K562 (cell line): ENCODE results near the gene RAPGEF5. TPM values are rescaled to one million over a fixed set of nuclear protein-coding genes. Genes with fewer than 3 reads are reported as not detected.

Experiments used
- ATAC-seq: fragments of 200-7000 bp; cut with Tn5 transposase; 3 replicates; pipeline ENCODE4 v1.9.1; 2020; ENCODE audit warnings: moderate library complexity
- BruUV-seq: library from RNA; stranded (reverse); fragments of 400-500 nt; replicated peaks from 2 replicates; lab custom pipeline; 2021; lab: Mats Ljungman, UMichigan
- CTCF ChIA-PET: fragments of 300-600 bp; formaldehyde crosslinking; extraction: SDS; loops from one replicate; lab custom pipeline; 2021; ENCODE audit warnings: low intra/inter-chr PET ratio; lab: Yijun Ruan, JAX
- POLR2A ChIA-PET: fragments of 300-600, 350-650 bp; sonication (Branson Sonifier 250); formaldehyde crosslinking; extraction: SDS; loops from one replicate; lab custom pipeline; 2021; ENCODE audit warnings: antibody characterized with exemption, inconsistent platforms; lab: Yijun Ruan, JAX
- DNase-seq, 4 experiments: peaks; one replicate each; pipeline versions ENCODE4 v3.0.0 to v3.0.0-alpha.2; 2011 to 2018; ENCODE audit warnings: low spot score in 3 of 4, mixed read lengths in 3 of 4; ENCODE audit errors: extremely low read depth in 1 of 4
- FAIRE-seq: peaks from 2 replicates; lab custom pipeline; 2011; peaks lifted over from hg19 to GRCh38; lab: Jason Lieb, UNC
- H2AFZ ChIP-seq: 2 replicates; pipeline ENCODE4 v1.6.0; 2011; ENCODE audit warnings: low read depth, low read length, control low read depth, inconsistent platforms
- H3K27ac ChIP-seq: fragments of 200-600 bp; 3 replicates; pipeline ENCODE4 v1.8.0; 2011; ENCODE audit warnings: low read depth, mild to moderate bottlenecking, control low read depth, inconsistent platforms, low read length, moderate library complexity, mixed read lengths; ENCODE audit errors: extremely low read depth
- H3K27me3 ChIP-seq, 2 experiments: fragments of 300-600 bp in 1 of 2; 2 replicates in 1 of 2; 3 replicates in 1 of 2; pipeline versions ENCODE4 v1.6.0 to v1.8.0; 2011; ENCODE audit warnings: inconsistent platforms in 2 of 2, low read length in 2 of 2, mild to moderate bottlenecking in 1 of 2, mixed read lengths in 1 of 2, moderate library complexity in 1 of 2; ENCODE audit not compliant: control insufficient read depth in 2 of 2, insufficient read depth in 2 of 2
- H3K36me3 ChIP-seq: fragments of 300-600 bp; 3 replicates; pipeline ENCODE4 v1.8.0; 2011; ENCODE audit warnings: mild to moderate bottlenecking, low read length, inconsistent platforms; ENCODE audit not compliant: control insufficient read depth, insufficient read depth
- H3K4me1 ChIP-seq, 2 experiments: fragments of 200-600 bp in 1 of 2; replicated peaks in 1 of 2; 2 replicates in 1 of 2; 3 replicates in 1 of 2; pipeline versions ENCODE4 v1.5.1 to v1.8.0; 2011; ENCODE audit warnings: inconsistent platforms in 2 of 2, low read length in 2 of 2, mild to moderate bottlenecking in 1 of 2, mixed read lengths in 1 of 2, moderate library complexity in 1 of 2; ENCODE audit not compliant: control insufficient read depth in 2 of 2, insufficient read depth in 2 of 2
- H3K4me2 ChIP-seq: 2 replicates; pipeline ENCODE4 v1.6.1; 2011; ENCODE audit warnings: low read length, control low read depth, inconsistent platforms, mixed read lengths; ENCODE audit not compliant: insufficient read depth
- H3K4me3 ChIP-seq: fragments of 200-600 bp; sonication (generic), shearing (Covaris generic); 2 replicates; pipeline ENCODE4 v1.5.1; 2016; ENCODE audit warnings: control low read depth, inconsistent platforms
- H3K79me2 ChIP-seq: fragments of 200-600 bp; 3 replicates; pipeline ENCODE4 v1.8.0; 2011; ENCODE audit warnings: low read length, inconsistent platforms; ENCODE audit not compliant: control insufficient read depth, insufficient read depth
- H3K9ac ChIP-seq, 2 experiments: 2 replicates each; pipeline versions ENCODE4 v1.6.0 to v1.6.1; 2011; ENCODE audit warnings: low read depth in 2 of 2, low read length in 2 of 2, control low read depth in 1 of 2, inconsistent platforms in 1 of 2, mild to moderate bottlenecking in 1 of 2, mixed read lengths in 1 of 2; ENCODE audit not compliant: insufficient read depth in 1 of 2
- H3K9me1 ChIP-seq: one replicate; pipeline ENCODE4 v1.6.0; 2011; ENCODE audit warnings: inconsistent platforms, mild to moderate bottlenecking, low read length, moderate library complexity; ENCODE audit not compliant: control insufficient read depth, insufficient read depth
- H3K9me3 ChIP-seq: replicated peaks from 2 replicates; pipeline ENCODE4 v1.5.1; 2011; ENCODE audit warnings: low read depth, low read length, inconsistent platforms; ENCODE audit not compliant: control insufficient read depth, insufficient read depth
- H4K20me1 ChIP-seq: replicated peaks from 2 replicates; pipeline ENCODE4 v1.6.1; 2011; ENCODE audit warnings: low read length, inconsistent platforms, mixed read lengths; ENCODE audit not compliant: control insufficient read depth, insufficient read depth
- CBFB ChIP-seq: sonication (generic); formaldehyde crosslinking; IDR thresholded peaks from 2 replicates; pipeline ENCODE4 v1.4.0; 2020; ENCODE audit warnings: mild to moderate bottlenecking, missing genetic modification reagents
- CHAMP1 ChIP-seq: fragments of 450-650 bp; IDR thresholded peaks from 2 replicates; pipeline ENCODE4 v1.6.1; 2016; ENCODE audit warnings: mild to moderate bottlenecking
- DMBX1 ChIP-seq: fragments of 250-450 bp; sonication (Bioruptor Pico); IDR thresholded peaks from 2 replicates; pipeline ENCODE4 v1.8.0; 2022; ENCODE audit warnings: inconsistent platforms, mild to moderate bottlenecking, moderate library complexity, borderline replicate concordance
- FUS ChIP-seq: fragments of 200-400 bp; formaldehyde crosslinking; optimal IDR thresholded peaks from 2 replicates; pipeline ENCODE3; 2017; ENCODE audit warnings: low read depth, low read length
- HBP1 ChIP-seq: fragments of 450-650 bp; formaldehyde crosslinking; IDR thresholded peaks from 2 replicates; pipeline ENCODE4 v1.4.0; 2022; ENCODE audit warnings: missing genetic modification characterization
- PURB ChIP-seq: sonication (generic); formaldehyde crosslinking; IDR thresholded peaks from 2 replicates; pipeline ENCODE4 v1.9.0; 2021; ENCODE audit warnings: low read depth, mild to moderate bottlenecking, missing genetic modification reagents
- TFE3 ChIP-seq: fragments of 450-650 bp; formaldehyde crosslinking; IDR thresholded peaks from 2 replicates; pipeline ENCODE4 v1.4.0; 2020; ENCODE audit warnings: mild to moderate bottlenecking, mixed read lengths
- TGIF2 ChIP-seq: sonication (generic); formaldehyde crosslinking; IDR thresholded peaks from 2 replicates; pipeline ENCODE4 v1.8.1; 2022; ENCODE audit warnings: mild to moderate bottlenecking, missing genetic modification reagents, moderate library complexity
- YY1 ChIP-seq, 3 experiments: IDR thresholded peaks; 2 replicates each; pipeline ENCODE4 v1.6.1; 2011; ENCODE audit warnings: low read length in 2 of 3, mild to moderate bottlenecking in 2 of 3, moderate library complexity in 2 of 3, borderline replicate concordance in 1 of 3, control low read depth in 1 of 3, low read depth in 1 of 3; ENCODE audit not compliant: insufficient read depth in 3 of 3, insufficient replicate concordance in 2 of 3, control insufficient read depth in 1 of 3, insufficient read length in 1 of 3; ENCODE audit errors: extremely low read depth in 1 of 3
- WGBS: fragments of 100-300 bp; shearing (Covaris generic); methylation state at CpG from one replicate; pipeline ENCODE4 v1.1.6; 2016; ENCODE audit warnings: low coverage, mixed read lengths; ENCODE audit not compliant: insufficient coverage; ENCODE audit errors: missing lambda C conversion rate; 5-methylcytosine and 5-hydroxymethylcytosine counted together
- in situ Hi-C: fragments of 300-500 bp; cut with MboI; formaldehyde crosslinking; loops from 4 replicates; pipeline ENCODE4 v1.15.0; 2018; ENCODE audit warnings: inconsistent platforms, mixed read lengths
- intact Hi-C: fragments of 100-400 bp; cut with micrococcal nuclease; formaldehyde crosslinking; loops from 2 replicates; pipeline ENCODE4 v1.14.2; 2022
- polyA plus RNA-seq, 8 experiments: library from polyadenylated mRNA; depleted of rRNA in 4 of 8; stranded (reverse) in 5 of 8; unstranded in 3 of 8; fragments of >200 nt; fragmentation: Nextera tagmentation in 2 of 8; fragmentation: Illumina TruSeq in 1 of 8; extraction: Ambion mirVana in 2 of 8; extraction: Trizol in 1 of 8; gene quantifications; 2 replicates each; pipeline versions ENCODE4 v1.2.1 to v1.2.3, GENCODE V29; 2011 to 2014; ENCODE audit warnings: inconsistent platforms in 1 of 8, missing spikeins in 1 of 8
- total RNA-seq, 7 experiments: library from RNA; depleted of rRNA in 6 of 7; stranded (reverse); fragments of >200 nt in 6 of 7; fragmentation: Illumina TruSeq in 2 of 7; extraction: Trizol in 2 of 7; gene quantifications; 2 replicates each; pipeline versions ENCODE4 v1.2.1 to v1.2.3, GENCODE V29; 2011 to 2021; ENCODE audit warnings: low replicate concordance in 1 of 7

The RAPGEF5 gene
- total and polyA plus RNA-seq, 9 of the 15 experiments (the other 6 are each of a cell fraction or from before 2014, with no cell fraction given): 0.39 to 2.0 (median 1.1) TPM

GRCh38 chr7:22087861-22088260, 269.1 kb downstream of the RAPGEF5 start:
- H3K9me3 ChIP-seq: peaks cover 2% of the 10 kb centered on the region; the same call in 1 of the 2 replicates
- ATAC-seq: no peak
- peaks cover 3 to 9% of the 10 kb centered on the region in 2 experiments; a peak in 2 of 5 replicates for H3K27me3 ChIP-seq
- H3K4me3 ChIP-seq: no peak overlapping the region
- no peak for FAIRE-seq
- intact Hi-C loops: loop anchor here (10.0 kb wide), 2 partner anchors 83 to 823 kb away; no protein-coding TSS in a partner anchor
- ChIA-PET CTCF (no interaction called here), POLR2A (no interaction called here)
- H3K4me1 ChIP-seq: peaks cover 7% of the 10 kb centered on the region in 2 experiments; a peak in 3 of 5 replicates
- in situ Hi-C loops: no loop called here
- H3K36me3 ChIP-seq: no peaks in the 10 kb centered on the region
- no peak overlapping the region for H3K27ac ChIP-seq
- H4K20me1 ChIP-seq: no peaks in the 10 kb centered on the region
- H3K9ac ChIP-seq: no peak overlapping the region
- H3K79me2 ChIP-seq: no peaks in the 10 kb centered on the region
- H2AFZ ChIP-seq: no peak overlapping the region
- BruUV-seq: no TSS peak
- no peak for DNase-seq
- no peaks in the 10 kb centered on the region for H3K9me1 ChIP-seq
- WGBS: 4% methylated on average over 6 of the region's 6 CpGs
- no peak overlapping the region for H3K4me2 ChIP-seq
- TF ChIP-seq YY1 (IDR thresholded peaks at IDR 0.05; ENCODE audit: borderline replicate concordance in 1 of 3, control insufficient read depth in 1 of 3, extremely low read depth in 1 of 3, insufficient read depth in 3 of 3, insufficient read length in 1 of 3, insufficient replicate concordance in 2 of 3, low read depth in 1 of 3, low read length in 2 of 3) (no peak), TGIF2 (CRISPR knock-in tag) (no peak), TFE3 (CRISPR knock-in tag) (no peak), CBFB (CRISPR knock-in tag) (no peak), FUS (no peak), DMBX1 (CRISPR knock-in tag) (no peak), CHAMP1 (no peak), HBP1 (CRISPR knock-in tag) (no peak), PURB (CRISPR knock-in tag) (no peak)
- TF ChIP-seq, all 486 proteins: peak for 0
